ENCODE data around the gene SLC66A2. TPM values are rescaled to one million over a fixed set of nuclear protein-coding genes. Genes with fewer than 3 reads are reported as not detected.

SLC66A2 gene
- total and polyA plus RNA-seq, 2 of the 13 experiments (the other 11 are each of a cell fraction or from before 2014, with no cell fraction given) = 33.5 to 41.9 TPM

GRCh38 chr18:79985172-79985571 is 33.7 kb upstream of the SLC66A2 start (continued):
- TF ChIP-seq RERE (CRISPR knock-in tag; IDR thresholded peaks at IDR 0.05; ENCODE audit: low read depth) = no peak
- no peak for TF ChIP-seq ZNF878 (CRISPR knock-in tag; IDR thresholded peaks at IDR 0.05)
- 0 out of 2 replicates have a peak, but pooled peaks have one; percentile 24 for TF ChIP-seq JUN (CRISPR knock-in tag; IDR thresholded peaks at IDR 0.05)
- TF ChIP-seq PLRG1 (conservative IDR thresholded peaks at IDR 0.05) = no peak
- TF ChIP-seq TIGD3 (CRISPR knock-in tag; IDR thresholded peaks at IDR 0.05; ENCODE audit: borderline replicate concordance) = no peak
- TF ChIP-seq TBX2 (CRISPR knock-in tag; IDR thresholded peaks at IDR 0.05; ENCODE audit: borderline replicate concordance) = peak; percentile 66
- TF ChIP-seq NFKB2 (CRISPR knock-in tag; IDR thresholded peaks at IDR 0.05; ENCODE audit: borderline replicate concordance) = no peak
- no peak for TF ChIP-seq ZNF383 (CRISPR knock-in tag; IDR thresholded peaks at IDR 0.05; ENCODE audit: borderline replicate concordance)
- peak; percentile 79; the same call in 1 of the 2 replicates for TF ChIP-seq ZNF512B (CRISPR knock-in tag; IDR thresholded peaks at IDR 0.05; ENCODE audit: borderline replicate concordance)
- no peak for TF ChIP-seq ZNF646 (CRISPR knock-in tag; IDR thresholded peaks at IDR 0.05)
- 0 out of 2 replicates have a peak, but pooled peaks have one; percentile 53 for TF ChIP-seq KMT2A (CRISPR knock-in tag; IDR thresholded peaks at IDR 0.05)
- TF ChIP-seq CENPBD1 (CRISPR knock-in tag; IDR thresholded peaks at IDR 0.05; ENCODE audit: borderline replicate concordance, low read depth) = no peak
